Karpas-422 (cell line): ENCODE data around the gene ARPP21. TPM values are rescaled to one million over a fixed set of nuclear protein-coding genes. Genes with fewer than 3 reads are reported as not detected.

Source experiments
- DNase-seq: peaks from one replicate; pipeline ENCODE4 v3.0.0-alpha.2; 2015
- H2AFZ ChIP-seq: fragments of 200-600 bp; sonication (generic); 2 replicates; pipeline ENCODE4 v1.6.1; 2014; ENCODE audit warnings: antibody characterized with exemption, low read length, mixed read lengths
- H3K27ac ChIP-seq: fragments of 200-600 bp; sonication (generic); 2 replicates; pipeline ENCODE4 v1.5.1; 2014; ENCODE audit warnings: mild to moderate bottlenecking, low read length, moderate library complexity
- H3K27me3 ChIP-seq: fragments of 200-600 bp; sonication (generic); 2 replicates; pipeline ENCODE4 v1.6.1; 2014; ENCODE audit warnings: low read length, mixed read lengths
- H3K36me3 ChIP-seq: fragments of 200-600 bp; sonication (generic); 2 replicates; pipeline ENCODE4 v1.6.1; 2014; ENCODE audit warnings: low read length, mixed read lengths; ENCODE audit not compliant: insufficient read depth
- H3K4me1 ChIP-seq: fragments of 200-600 bp; sonication (generic); 2 replicates; pipeline ENCODE4 v1.6.1; 2014; ENCODE audit warnings: mild to moderate bottlenecking, low read length, mixed read lengths
- H3K4me2 ChIP-seq: fragments of 200-600 bp; sonication (generic); 2 replicates; pipeline ENCODE4 v1.6.1; 2014; ENCODE audit warnings: low read length, low read depth, mild to moderate bottlenecking; ENCODE audit not compliant: poor library complexity, severe bottlenecking
- H3K4me3 ChIP-seq: fragments of 200-600 bp; sonication (generic); 2 replicates; pipeline ENCODE4 v1.5.1; 2014; ENCODE audit warnings: mild to moderate bottlenecking, antibody characterized with exemption, low read length, mixed read lengths
- H3K79me2 ChIP-seq: fragments of 200-600 bp; sonication (generic); 2 replicates; pipeline ENCODE4 v1.6.1; 2014; ENCODE audit warnings: mild to moderate bottlenecking, low read length, mixed read lengths
- H3K9ac ChIP-seq: fragments of 200-600 bp; sonication (generic); 2 replicates; pipeline ENCODE4 v1.6.0; 2014; ENCODE audit warnings: low read length
- H3K9me2 ChIP-seq: fragments of 200-600 bp; sonication (generic), shearing (Covaris generic); replicated peaks from 2 replicates; pipeline ENCODE4 v1.6.0; 2014; ENCODE audit warnings: mild to moderate bottlenecking, low read length, moderate library complexity; ENCODE audit not compliant: insufficient read depth
- H3K9me3 ChIP-seq: fragments of 300-700, 200-600 bp; sonication (generic); 2 replicates; pipeline ENCODE4 v1.6.1; 2014; ENCODE audit warnings: low read length, mixed read lengths
- H4K20me1 ChIP-seq: fragments of 200-600 bp; sonication (generic); 2 replicates; pipeline ENCODE4 v1.6.1; 2014; ENCODE audit warnings: mild to moderate bottlenecking, antibody characterized with exemption, low read length, low read depth; ENCODE audit not compliant: insufficient read depth
- total RNA-seq: library from RNA; depleted of rRNA; stranded (reverse); fragments of >200 nt; shearing (Covaris generic); gene quantifications from 2 replicates; pipeline ENCODE4 v1.2.3, GENCODE V29; 2014; ENCODE audit warnings: low replicate concordance; rRNA removed

Gene ARPP21
- not detected in 2 replicates for total RNA-seq

DNA sequence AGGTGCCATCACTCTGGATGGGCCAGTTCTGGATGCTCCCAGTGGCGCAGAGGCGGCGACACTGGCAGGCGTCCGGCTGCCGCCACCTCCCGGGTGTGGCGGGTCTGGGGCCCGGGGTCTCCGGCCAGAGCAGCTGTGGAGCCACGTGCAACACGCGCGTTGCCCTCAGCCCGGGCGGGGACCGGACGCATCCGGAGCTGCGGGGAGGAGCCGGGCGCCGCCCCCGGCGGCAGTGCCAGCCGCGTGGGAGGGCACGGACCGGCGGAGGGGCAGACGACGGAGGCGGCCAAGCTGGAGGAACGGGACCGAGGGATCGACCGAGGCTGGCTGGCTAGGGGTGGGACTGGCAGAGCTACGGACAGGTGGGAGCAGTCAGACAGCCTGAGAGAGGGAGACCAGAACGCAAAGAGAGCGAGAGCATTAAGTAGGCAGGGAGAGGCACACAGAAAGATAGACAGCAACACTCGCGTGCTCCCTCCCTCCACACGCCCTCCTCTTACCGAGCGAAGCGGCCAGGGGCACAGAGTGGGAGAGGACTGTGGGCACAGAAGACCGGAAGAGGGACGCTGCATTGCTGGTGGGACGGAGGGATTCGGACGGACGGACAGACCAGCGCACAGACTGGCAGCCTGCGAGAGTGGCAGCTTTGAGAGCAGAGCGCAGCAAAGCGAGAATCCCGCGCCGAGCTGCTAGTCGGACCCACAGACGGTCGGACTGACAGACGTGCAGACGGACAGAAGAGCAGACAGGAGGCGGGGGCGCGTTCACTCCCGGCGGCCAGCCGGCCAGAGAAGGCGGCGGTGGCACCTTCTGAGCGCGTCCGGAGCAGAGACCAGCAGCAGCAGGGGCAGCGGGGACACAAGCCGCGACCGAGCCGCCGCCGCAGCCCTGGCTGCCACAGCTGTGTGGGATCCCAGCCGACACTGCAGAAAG lies at the start of gene ARPP21:
ARPP21 (plus strand) TSS at position 272 of the 933 bp plus-strand sequence. CDS start 42,227 bp downstream, outside the sequence.
- Histone ChIP-seq H3K4me2 (no peak within 1 kb of the TSS), H2AFZ (no peak within 1 kb of the TSS), H4K20me1 (no peaks in the 10 kb centered on the region), H3K9me2 (no peaks in the 10 kb centered on the region), H3K79me2 (no peaks in the 10 kb centered on the region), H3K27ac (no peak within 1 kb of the TSS), H3K27me3 (no peaks in the 10 kb centered on the region), H3K4me1 (peaks cover 8% of the 10 kb centered on the region), H3K4me3 (no peak within 1 kb of the TSS), H3K36me3 (no peaks in the 10 kb centered on the region), H3K9ac (no peak within 1 kb of the TSS), H3K9me3 (no peaks in the 10 kb centered on the region)
- no peak for DNase-seq

DNA sequence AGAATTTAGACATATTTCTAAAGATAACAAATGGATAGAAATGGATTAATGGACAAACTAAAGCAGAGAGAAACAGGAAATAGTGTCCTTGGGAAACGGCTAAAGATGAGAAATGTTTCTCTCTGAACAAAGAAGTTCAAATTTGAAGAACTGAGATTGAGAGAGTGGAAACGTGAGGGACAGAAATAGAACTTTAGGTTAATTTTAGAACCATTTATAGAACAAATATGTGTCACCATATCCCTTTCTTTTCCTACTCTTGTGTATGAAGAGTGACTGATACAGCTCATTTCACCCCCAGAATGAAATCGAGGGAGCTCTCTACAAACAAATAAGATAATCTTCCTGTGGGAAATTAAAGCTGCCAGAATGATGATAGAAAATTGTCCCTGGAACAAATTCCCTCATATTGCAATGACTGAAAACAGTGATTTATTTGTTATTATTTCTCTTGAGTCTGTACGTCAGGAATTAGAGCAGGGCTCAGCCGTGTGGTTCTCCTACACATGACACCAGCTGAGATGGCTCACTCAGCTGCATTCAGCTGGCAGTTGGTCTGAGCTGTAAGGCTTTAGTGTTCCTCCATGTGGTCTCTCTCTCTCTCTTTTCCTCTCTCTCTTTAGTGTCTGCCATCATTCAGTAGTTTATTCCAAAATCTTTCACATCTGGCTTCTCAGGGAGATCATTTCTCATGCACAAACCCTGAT lies 46.6 kb upstream of the ARPP21 start:
- DNase-seq: no peak

DNA sequence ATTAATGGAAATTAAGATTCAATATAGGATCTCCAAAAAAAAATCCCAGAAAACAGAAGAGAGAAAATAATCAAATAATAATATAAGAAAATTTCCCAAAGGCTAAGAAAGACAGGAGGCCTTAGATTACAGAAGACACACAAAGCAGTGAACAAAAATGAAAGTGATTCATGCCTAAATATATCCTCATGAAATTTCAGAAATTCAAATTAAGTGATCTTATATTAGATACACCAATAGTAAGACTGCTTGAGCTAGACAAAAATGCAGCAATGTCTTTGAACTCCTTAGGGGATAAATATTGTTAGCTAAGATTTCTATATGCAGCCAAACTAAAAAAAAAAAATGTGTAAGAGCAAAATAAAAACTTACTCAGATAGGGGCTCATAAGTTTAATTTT lies 44.6 kb upstream of the ARPP21 start:
- no peaks in the 10 kb centered on the region for H3K9me2 ChIP-seq
- H3K36me3 ChIP-seq: no peaks in the 10 kb centered on the region

More for the DNA sequence above, 46.6 kb upstream of the ARPP21 start:
- H3K9ac ChIP-seq: no peak overlapping the region
- H3K4me3 ChIP-seq: no peak overlapping the region
- no peaks in the 10 kb centered on the region for H3K27me3 ChIP-seq
- no peaks in the 10 kb centered on the region for H4K20me1 ChIP-seq
- no peaks in the 10 kb centered on the region for H3K4me1 ChIP-seq
- no peak overlapping the region for H3K27ac ChIP-seq
- H3K79me2 ChIP-seq: no peaks in the 10 kb centered on the region
- H3K36me3 ChIP-seq: no peaks in the 10 kb centered on the region
- no peak overlapping the region for H2AFZ ChIP-seq
- no peaks in the 10 kb centered on the region for H3K9me3 ChIP-seq
- H3K9me2 ChIP-seq: no peaks in the 10 kb centered on the region
- H3K4me2 ChIP-seq: no peak overlapping the region

DNA sequence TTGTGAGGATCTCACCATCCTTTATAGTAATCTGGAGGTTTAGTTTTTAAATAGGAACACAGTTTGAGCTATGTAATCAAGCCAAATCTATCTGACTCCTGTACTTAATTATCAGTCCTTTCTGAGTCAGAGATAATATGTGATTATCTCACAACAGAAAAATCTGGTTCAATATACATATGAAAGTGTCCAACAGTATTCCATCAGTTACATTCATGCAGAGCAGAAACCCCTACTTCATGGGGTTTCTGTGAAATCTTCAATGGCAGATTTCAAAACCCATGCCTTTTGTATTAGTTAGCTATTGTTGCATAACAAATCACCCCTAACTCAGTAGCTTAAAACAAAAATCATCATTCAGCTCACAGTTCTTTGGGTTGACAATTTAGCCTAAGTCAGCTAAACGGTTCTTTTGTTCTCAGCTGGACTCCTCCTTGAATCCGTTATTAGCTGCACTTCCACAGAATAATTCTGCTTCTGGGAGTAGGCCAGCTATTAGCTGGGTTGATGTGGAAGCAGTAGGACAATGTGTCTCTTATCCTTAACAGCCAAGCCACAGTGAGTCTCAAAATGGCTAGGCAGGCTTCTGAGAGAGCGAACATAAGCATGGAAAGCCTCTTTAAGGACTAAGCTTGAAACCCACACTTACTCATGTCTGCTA lies 42.9 kb upstream of the ARPP21 start:
- H3K4me3 ChIP-seq: no peak overlapping the region
- no peak overlapping the region for H3K27ac ChIP-seq
- no peaks in the 10 kb centered on the region for H3K9me2 ChIP-seq
- H3K9me3 ChIP-seq: no peaks in the 10 kb centered on the region
- no peak for DNase-seq
- H3K27me3 ChIP-seq: no peaks in the 10 kb centered on the region
- no peaks in the 10 kb centered on the region for H3K36me3 ChIP-seq
- no peak overlapping the region for H3K4me2 ChIP-seq
- no peaks in the 10 kb centered on the region for H4K20me1 ChIP-seq
- H3K79me2 ChIP-seq: no peaks in the 10 kb centered on the region
- no peak overlapping the region for H3K9ac ChIP-seq
- H2AFZ ChIP-seq: no peak overlapping the region
- no peaks in the 10 kb centered on the region for H3K4me1 ChIP-seq

More for the DNA sequence above, 44.6 kb upstream of the ARPP21 start:
- no peak overlapping the region for H2AFZ ChIP-seq
- H3K79me2 ChIP-seq: no peaks in the 10 kb centered on the region
- no peak for DNase-seq
- no peak overlapping the region for H3K4me2 ChIP-seq
- no peaks in the 10 kb centered on the region for H3K27me3 ChIP-seq
- no peak overlapping the region for H3K4me3 ChIP-seq
- H3K9ac ChIP-seq: no peak overlapping the region
- H3K9me3 ChIP-seq: no peaks in the 10 kb centered on the region
- H4K20me1 ChIP-seq: no peaks in the 10 kb centered on the region
- H3K27ac ChIP-seq: no peak overlapping the region
- H3K4me1 ChIP-seq: no peaks in the 10 kb centered on the region

DNA sequence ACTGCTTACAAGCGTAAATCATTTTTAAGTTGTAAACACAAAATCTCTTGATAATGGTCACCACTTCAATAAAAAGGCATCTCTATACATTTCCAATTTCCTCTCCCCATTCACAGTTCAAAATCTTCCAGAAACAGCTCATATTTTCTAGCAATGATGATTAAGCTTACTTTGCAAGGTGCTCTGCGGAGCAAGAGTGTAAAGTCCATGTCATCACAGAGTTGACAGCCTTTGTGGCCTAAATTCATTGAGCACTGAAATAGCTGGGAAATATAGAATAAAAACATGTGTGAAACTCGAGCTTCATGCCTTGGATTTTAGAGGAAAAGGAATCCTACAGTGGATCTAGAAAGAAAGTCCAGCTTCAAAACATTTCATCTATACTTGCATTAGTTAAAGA lies 41.8 kb upstream of the ARPP21 start:
- H3K9me2 ChIP-seq: no peaks in the 10 kb centered on the region
- no peaks in the 10 kb centered on the region for H3K79me2 ChIP-seq
- H3K4me2 ChIP-seq: no peak overlapping the region
- DNase-seq: no peak
- H3K36me3 ChIP-seq: no peaks in the 10 kb centered on the region
- H3K4me1 ChIP-seq: no peaks in the 10 kb centered on the region
- H2AFZ ChIP-seq: no peak overlapping the region
- H3K27me3 ChIP-seq: no peaks in the 10 kb centered on the region
- no peak overlapping the region for H3K4me3 ChIP-seq
- no peak overlapping the region for H3K9ac ChIP-seq
- H3K27ac ChIP-seq: no peak overlapping the region
- H4K20me1 ChIP-seq: no peaks in the 10 kb centered on the region
- no peaks in the 10 kb centered on the region for H3K9me3 ChIP-seq

DNA sequence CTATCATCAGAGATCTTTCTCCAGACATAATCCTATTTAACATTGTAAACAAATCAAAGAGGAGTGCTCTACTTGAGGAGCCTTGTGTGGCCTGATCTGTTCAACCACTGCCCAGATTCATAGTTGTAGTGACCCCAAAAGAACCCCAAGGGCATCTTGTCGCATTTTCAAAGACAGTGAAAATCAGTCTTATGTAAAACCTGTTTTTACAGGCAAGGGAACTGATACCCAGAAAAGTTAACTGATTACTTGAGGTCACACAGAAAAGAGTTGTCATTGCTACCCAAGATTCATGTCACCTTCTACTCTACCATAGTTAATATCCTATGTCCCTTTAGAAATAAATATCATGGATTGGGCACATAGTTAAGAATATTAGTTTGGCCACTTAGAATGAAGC lies 40.5 kb upstream of the ARPP21 start:
- H3K4me1 ChIP-seq: no peaks in the 10 kb centered on the region
- H3K4me3 ChIP-seq: no peak overlapping the region
- H2AFZ ChIP-seq: no peak overlapping the region
- DNase-seq: no peak
- no peaks in the 10 kb centered on the region for H3K9me3 ChIP-seq
- no peak overlapping the region for H3K9ac ChIP-seq
- no peaks in the 10 kb centered on the region for H3K36me3 ChIP-seq
- no peak overlapping the region for H3K4me2 ChIP-seq
- no peaks in the 10 kb centered on the region for H3K27me3 ChIP-seq
- no peaks in the 10 kb centered on the region for H3K79me2 ChIP-seq
- no peaks in the 10 kb centered on the region; the same call in 1 of the 2 replicates for H3K9me2 ChIP-seq
- no peak overlapping the region for H3K27ac ChIP-seq
- H4K20me1 ChIP-seq: no peaks in the 10 kb centered on the region

DNA sequence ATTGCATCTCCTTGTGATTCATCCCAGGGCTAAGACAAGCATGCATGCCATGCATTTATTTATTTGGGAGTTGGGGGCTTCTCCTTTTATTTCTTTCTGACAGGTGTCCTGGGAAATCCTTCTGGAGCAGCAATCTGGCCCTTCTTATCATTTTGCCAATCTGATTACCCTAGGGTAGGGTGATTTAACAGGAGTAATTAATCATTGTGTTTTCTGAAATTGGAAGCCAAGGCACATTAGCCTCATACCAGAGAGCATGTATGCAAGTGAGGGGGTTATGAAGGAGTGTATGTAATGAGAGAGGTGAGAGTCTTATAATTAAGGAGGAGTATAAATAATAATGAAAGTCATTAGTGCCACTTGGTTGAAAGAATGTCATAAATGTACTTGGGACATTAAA lies 37.4 kb upstream of the ARPP21 start:
- H3K9me3 ChIP-seq: 0 out of 2 replicates have a peak, but pooled peaks cover 4% of the 10 kb centered on the region
- no peak overlapping the region for H3K4me3 ChIP-seq
- H3K27me3 ChIP-seq: no peaks in the 10 kb centered on the region
- H3K27ac ChIP-seq: no peak overlapping the region
- no peaks in the 10 kb centered on the region for H4K20me1 ChIP-seq
- H3K4me1 ChIP-seq: no peaks in the 10 kb centered on the region
- H3K36me3 ChIP-seq: no peaks in the 10 kb centered on the region
- H3K4me2 ChIP-seq: no peak overlapping the region
- no peak overlapping the region for H2AFZ ChIP-seq
- H3K9me2 ChIP-seq: no peaks in the 10 kb centered on the region; the same call in none of the 2 replicates
- H3K79me2 ChIP-seq: no peaks in the 10 kb centered on the region
- H3K9ac ChIP-seq: no peak overlapping the region
- no peak for DNase-seq
